Measurements from ENCODE around the gene SETX.
"Not testable (repeated sequence)": the region's sequence is repeated elsewhere in the genome, so short reads cannot be mapped to it uniquely, and the experiment has no call there.

The SETX gene

DNA sequence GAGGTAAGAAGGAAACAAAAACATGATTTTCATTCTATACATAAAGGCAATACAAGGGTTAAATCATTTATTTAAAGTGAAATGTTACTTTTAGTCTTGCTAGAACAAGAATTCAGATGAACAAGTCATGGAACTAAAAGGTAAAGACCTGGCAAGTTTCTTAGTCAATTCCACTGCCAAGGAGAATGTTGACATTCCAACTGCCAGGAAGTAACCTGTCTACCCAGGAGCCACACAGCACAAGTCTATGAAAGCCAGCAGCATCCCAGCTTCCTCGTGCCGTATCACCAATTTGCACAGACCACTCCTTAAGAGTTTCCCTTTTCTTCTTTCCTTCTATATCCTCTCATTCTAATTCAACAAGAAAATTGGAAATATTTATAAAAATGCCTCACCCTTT lies 79.9 kb downstream of the SETX start:
- DNase-seq = no peak

DNA sequence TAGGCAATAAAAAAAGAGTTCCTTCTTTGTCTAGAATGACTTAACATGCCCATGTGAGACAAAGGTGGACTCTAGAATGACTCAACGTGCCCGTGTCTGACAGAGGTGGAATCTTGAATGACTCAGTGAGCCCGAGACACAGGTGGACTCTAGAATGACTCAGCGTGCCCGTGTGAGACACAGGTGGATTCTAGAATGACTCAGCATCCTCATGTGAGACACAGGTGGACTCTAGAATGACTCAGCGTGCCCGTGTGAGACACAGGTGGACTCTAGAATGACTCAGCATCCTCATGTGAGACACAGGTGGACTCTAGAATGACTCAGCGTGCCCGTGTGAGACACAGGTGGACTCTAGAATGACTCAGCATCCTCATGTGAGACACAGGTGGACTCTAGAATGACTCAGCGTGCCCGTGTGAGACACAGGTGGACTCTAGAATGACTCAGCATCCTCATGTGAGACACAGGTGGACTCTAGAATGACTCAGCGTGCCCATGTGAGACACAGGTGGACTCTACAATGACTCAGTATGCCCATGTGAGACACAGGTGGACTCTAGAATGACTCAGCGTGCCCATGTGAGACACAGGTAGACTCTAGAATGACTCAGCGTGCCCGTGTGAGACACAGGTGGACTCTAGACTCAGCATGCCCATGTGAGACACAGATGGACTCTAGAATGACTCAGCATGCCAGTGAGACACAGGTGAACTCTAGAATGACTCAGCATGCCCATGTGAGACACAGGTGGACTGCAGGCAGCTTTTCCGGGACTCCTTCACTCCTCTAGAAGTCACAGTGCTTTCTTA lies 84.9 kb downstream of the SETX start:
- DNase-seq = not testable (repeated sequence)

DNA sequence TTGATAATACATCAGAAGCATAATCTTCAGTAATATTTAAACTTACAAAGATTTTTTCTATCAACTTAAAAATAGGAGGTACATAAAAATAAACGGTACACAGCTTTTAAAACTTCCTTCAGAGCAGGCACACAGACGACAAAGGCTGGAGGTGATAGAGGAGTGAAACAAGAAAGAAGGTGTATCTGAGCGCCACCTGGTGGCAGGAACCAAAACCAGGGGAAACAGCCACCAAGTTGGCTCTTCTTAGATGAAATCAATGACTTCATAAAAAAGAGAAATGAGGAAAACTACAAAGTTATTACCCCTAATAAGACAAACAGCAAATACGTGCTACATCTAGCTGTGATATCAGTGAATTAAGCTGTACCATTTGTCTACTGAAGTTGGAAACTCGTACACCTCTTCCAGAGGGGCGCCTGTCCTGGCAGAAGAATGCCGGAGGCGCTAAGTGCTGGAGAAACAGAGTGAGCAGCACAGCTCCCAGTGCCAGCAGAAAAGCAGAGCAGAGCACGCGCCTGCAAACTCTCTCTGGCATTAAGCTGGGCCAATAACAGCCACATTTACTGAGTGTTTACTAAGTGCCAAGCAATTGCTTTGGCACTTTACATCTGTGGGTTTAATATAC lies 85.9 kb downstream of the SETX start:
- peak; percentile 39 to 78 for DNase-seq

DNA sequence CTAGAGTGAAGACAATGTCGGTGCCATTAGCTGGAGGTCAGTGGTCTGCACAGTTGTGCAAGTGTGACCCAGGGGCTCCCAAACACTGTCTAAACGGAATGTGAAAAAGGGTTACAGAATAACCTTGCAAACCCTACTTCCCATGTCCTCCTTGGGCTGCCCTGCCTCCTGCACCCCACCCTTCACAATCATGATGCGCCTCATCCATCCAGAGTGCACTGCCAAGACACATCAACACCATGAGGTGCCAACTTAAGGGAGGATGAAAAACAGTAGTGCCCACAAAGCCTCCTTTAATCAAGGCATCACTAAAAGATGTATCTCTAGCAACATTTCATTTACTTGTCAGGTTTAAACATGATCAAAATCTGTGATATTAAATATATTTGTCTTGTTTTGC lies 87.1 kb downstream of the SETX start:
- no peak for DNase-seq

DNA sequence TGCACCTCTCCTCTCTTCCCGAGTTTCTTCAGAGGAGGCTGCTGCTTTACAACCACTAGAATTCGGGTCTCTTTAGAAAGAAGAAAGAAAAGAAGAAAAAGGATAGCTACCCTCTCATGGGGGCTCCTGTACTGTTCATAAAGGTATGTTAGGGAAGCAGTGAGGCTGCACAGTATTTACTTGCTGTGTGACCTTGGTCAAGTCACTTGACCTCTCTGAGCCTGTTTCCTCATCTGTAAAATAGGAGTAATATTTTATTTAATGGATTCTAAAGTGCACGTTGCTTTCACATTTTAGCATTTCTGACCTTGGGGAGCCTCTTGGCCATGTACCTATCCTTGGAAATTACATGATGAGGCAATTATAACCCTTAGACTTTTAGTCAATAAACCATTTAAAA lies 88.8 kb downstream of the SETX start:
- no peak for DNase-seq

DNA sequence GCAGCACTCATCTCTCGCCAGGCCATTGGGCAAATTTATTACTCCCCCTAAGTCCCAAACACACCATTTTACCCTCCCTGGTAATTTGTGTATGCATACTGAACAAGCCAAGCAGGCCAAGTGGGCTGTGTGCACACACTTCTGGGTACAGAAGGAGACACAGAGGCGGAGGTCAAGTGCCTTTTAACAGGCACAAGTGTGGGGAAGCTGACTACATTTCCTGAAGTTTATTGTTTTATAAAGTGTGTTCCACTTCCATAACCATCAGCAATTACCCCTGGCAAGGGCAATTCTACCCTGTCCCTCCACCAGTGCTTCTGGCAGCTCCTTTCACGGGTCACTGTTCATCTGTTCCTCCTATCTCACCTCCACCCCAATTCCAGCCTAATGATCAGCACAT lies 93.9 kb downstream of the SETX start:
- DNase-seq = no peak

DNA sequence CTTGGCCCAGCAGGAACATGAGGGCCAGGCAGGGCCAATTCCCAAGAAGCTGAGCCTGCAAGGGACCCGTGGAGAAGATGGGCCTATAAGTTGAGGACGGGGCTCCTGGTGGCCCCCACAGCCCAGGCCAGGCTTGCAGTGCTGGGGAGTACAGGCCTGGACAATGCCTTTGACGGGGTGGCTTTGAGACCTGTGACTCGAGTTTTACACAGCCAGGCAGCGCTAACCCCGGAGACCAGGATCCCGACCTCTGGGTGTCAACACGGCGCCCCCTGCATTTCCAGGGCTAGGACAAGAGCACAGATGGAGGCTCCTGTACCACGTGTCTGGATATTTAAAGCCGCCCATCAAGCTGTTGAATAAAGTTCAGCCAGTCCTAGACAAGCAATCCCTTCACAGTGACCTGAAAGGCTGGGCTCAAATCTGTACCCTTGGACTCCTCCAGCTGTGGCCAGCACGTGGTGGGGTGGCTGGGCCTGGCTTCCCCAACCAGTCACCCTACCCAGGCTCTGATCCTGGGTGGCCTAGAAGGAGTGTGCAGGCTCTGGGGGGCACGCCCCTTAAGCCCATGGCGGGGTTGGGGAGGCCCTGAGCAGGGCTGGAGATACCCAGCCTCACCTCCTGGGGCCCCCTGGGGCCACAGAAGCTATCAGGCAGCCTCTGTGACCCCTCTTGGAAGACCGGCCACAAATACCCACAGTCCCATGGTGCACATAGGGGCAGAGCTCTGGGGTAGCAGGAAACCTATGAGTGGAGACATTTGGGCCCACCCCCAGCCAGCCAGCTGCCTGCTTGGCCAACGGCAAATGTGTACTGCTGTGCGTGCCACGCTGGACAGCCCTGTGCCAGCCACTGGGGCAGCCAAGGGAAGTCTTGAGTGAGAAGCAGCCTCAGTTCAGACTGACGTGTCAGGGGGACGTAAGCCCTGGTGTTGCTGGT lies 104.2 kb downstream of the SETX start:
- DNase-seq = no peak

DNA sequence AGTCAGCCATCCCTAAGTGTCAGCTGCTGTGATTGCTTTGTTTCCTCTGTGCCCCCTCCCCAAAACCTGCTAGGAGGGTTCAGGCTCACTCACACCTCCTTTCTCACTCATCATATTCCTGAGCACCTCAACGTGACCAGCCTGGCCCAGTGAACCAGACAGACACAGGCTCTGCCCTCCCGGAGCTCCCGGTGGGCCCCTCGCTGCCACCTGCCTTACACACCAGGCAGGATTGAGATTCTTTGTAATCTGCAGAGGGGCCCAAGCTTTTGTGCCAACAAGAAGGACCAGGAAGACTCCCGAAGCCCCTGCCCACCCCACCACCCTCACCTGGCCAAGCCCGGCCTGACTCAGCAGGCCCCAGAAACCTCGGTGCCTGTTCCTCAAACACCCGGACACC lies 105.1 kb downstream of the SETX start:
- no peak for DNase-seq

DNA sequence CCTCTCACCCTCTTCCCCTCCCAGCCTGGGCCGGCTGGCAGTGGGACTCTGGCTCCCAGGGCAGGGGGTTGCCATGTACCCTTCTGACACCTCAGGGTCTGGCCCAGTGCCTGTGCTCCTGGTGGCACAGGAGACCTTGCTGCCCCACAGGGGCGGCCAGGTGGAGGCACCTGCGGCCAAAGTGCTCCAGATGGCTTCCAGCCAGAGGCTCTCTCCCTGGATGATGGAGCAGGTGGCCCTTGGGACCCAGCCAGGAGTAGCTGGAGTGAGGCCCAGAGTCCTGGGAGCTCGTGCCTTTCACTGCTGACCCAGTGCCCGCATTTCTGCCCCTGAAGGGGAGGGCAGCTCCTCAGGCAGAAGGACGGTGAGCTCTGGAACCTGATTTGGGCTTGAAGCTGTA lies 105.7 kb downstream of the SETX start:
- no peak for DNase-seq

DNA sequence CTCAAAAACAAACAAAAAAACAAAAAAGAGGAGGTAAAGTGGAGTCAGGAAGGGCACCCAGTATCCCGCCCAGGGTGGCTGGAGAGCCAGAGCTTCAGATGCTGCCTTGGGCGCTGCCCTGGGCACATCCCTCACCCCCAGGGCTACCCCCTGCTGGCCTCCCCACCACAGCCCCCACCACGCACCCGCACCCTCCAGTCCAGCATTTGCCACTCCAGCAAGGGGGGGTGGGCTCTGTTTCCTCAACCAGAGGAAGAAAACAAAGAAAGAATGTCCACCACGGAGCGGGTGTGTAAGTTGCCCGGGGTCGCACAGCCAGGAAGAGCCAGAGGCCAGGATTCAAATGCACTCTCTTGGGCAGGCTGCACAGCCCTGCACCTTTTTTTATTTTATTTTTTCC lies 106.8 kb downstream of the SETX start:
- DNase-seq = no peak

DNA sequence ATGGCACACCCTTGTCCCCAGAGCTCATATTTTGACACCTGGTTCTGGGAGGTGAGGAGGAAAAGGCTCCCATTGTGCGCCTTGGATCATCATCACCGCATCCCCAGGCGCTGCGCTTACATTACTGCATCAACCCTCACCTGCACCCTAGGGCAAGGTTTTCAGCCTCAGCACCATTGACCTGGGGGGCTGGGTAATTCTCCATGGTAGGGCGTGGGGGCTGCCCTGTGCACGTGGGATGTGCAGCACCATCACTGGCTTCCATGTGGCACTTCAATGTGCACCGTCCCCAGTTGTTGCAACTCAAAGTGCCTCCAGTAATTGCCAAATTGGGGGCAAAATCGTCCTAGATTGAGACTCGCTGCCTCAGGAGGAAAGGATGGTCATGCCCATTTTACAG lies 109.3 kb downstream of the SETX start:
- no peak for DNase-seq

DNA sequence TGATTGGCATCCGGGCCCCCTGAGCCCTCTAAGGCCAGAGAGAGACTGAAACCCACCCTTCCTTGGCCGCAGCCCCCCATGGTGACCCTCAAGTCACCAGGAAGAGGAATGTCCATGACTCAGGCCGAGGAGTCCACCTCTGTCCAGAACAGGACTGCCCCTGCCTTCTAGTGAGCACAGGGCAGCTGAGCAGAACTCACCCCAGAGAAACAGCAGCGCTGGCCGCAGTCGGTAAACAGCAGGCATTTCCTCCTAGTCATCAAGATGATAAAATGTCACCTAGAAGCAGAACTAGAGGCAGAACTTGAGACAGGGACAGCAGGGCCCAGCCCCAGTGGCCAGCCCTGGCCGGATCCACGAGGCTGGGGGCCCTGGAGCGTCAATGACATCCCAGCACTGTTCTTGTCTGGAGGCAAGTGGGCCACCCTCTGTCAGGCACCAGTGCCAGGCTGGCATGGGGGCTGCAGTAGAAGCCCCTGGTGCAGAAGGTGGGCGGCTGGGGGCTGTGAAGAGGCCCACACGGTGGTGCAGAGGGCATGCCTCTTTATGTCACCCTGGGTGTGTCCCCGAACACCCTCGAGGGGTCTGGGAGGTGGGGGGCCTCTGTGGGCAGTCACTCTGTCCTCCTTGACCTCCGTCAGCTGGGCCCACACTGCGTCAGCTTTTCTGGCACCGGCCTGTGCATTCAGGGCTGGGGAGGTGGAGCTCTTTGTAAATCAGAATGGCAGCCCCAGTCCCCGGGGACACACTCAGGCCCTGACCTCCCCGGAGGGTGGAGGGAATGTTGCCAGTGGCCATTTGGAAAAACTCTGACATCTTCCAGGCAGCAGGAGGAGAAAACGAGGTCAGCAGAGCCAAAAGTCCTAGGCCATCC lies 110.0 kb downstream of the SETX start:
- no peak for DNase-seq

DNA sequence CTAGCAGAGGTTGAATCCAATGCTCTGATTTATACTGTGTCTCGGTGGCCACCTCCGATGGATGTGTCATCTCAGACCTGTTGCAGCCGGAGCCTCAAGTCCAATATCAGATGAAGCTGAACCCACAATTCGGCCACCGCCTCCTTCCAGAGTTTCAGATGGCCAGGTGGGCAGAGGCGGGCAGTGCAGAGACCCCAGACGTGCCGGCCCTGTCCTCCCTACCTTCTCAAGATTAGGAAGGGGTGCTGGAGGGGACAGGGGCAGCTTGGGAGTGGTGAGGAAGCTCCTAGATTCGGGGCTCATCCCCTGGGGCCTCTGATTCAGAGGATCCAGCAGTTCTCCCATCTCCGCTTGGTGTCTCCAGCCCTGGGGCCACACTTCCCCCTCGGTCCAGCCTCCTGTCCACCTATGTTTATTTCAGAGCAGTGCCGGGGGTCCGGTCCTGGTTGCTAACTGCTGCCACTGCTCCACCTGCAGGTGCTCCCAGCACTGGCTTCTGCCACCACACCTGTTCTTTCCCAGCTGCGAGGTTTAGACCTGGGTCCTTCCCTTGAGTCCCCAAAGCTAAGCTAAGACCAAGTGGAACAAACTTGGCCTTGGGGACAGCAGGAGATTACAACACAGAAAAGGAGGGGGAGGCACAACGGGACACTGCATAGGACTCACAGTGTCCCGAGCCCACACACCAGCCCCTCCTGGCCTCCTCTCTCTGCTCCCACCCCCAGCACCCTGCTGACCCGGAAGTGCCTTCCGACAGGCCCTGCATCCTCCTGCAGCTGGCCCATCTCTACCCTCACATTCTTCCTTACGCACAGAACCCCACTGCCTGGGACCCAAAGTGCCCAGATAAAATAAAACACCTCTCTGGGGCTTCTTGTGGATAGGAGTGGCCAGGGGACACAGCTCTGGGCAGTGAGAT lies 111.4 kb downstream of the SETX start:
- no peak for DNase-seq

DNA sequence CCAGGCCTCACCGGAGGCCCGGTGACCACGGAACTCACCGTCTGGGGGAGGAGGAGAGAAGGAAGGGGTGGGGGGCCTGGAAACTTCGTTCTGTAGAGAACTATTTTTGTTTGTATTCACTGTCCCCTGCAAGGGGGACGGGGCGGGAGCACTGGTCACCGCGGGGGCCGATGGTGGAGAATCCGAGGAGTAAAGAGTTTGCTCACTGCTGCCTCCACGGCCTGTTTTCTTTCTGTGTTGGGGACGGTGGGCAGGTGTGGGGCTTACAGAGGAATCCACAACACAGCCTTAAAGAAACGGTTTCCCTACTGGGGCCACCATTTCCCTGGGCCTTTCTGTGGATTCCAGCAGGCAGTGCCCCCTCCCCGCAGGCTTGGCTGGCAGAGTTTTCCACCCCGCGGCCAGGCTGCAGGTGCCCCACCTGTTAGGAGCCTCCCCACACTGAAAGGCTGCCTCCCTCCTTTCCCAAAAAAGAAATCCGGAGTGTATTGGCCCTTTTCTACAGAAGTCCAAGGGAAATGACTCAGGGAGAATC lies 112.1 kb downstream of the SETX start:
- DNase-seq = no peak

DNA sequence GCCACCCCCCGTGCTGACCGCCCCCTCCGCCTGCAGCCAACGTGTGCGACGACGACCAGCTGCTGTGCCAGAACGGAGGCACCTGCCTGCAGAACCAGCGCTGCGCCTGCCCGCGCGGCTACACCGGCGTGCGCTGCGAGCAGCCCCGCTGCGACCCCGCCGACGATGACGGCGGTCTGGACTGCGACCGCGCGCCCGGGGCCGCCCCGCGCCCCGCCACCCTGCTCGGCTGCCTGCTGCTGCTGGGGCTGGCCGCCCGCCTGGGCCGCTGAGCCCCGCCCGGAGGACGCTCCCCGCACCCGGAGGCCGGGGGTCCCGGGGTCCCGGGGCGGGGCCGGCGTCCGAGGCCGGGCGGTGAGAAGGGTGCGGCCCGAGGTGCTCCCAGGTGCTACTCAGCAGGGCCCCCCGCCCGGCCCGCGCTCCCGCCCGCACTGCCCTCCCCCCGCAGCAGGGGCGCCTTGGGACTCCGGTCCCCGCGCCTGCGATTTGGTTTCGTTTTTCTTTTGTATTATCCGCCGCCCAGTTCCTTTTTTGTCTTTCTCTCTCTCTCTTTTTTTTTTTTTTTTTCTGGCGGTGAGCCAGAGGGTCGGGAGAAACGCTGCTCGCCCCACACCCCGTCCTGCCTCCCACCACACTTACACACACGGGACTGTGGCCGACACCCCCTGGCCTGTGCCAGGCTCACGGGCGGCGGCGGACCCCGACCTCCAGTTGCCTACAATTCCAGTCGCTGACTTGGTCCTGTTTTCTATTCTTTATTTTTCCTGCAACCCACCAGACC lies 112.8 kb downstream of the SETX start:
- no peak for DNase-seq

DNA sequence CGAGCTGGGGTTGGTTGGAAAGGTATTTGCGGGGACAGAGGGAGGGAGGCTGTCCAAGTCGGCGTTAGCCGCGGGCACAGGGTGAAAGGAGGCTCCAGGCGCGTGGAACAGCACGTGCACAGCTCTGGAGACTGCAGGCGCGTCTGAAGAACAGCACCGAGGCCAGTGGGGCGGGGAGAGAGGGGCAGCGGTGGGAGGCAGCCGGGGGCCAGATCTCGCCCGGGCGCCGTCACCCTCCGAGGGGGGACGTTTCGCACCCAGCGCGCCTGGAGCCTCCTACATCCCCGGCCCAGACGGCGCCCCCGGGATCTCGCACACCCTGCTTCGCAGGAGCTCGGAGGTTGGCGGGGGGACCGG lies 113.3 kb downstream of the SETX start:
- DNase-seq = no peak

DNA sequence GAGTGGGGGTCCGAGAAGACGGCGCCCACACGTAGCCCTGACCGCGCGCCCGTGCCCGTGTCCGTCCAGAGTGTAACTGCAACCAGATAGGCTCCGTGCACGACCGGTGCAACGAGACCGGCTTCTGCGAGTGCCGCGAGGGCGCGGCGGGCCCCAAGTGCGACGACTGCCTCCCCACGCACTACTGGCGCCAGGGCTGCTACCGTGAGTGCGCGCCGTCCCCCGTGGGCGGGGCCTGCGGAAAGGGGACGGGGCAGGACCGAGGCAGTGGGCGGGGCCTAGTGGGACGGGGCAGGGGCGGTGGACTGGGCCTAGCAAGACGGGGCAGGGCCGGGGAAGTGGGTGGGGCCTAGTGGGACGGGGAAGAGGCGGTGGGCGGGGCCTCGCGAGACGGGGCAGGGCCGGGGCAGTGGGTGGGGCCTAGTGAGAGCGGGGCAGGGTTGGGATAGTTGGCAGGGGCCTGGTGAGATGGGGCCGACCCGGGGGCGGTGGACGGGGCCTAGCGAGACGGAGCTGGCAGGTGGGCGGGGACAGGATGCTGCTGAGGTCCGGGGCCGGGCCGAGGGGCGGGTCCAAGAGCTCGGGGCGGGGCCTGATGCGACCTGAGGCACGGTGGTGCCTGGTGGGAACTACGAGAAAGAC lies 113.8 kb downstream of the SETX start:
- peak; percentile 76 to 97 for DNase-seq

DNA sequence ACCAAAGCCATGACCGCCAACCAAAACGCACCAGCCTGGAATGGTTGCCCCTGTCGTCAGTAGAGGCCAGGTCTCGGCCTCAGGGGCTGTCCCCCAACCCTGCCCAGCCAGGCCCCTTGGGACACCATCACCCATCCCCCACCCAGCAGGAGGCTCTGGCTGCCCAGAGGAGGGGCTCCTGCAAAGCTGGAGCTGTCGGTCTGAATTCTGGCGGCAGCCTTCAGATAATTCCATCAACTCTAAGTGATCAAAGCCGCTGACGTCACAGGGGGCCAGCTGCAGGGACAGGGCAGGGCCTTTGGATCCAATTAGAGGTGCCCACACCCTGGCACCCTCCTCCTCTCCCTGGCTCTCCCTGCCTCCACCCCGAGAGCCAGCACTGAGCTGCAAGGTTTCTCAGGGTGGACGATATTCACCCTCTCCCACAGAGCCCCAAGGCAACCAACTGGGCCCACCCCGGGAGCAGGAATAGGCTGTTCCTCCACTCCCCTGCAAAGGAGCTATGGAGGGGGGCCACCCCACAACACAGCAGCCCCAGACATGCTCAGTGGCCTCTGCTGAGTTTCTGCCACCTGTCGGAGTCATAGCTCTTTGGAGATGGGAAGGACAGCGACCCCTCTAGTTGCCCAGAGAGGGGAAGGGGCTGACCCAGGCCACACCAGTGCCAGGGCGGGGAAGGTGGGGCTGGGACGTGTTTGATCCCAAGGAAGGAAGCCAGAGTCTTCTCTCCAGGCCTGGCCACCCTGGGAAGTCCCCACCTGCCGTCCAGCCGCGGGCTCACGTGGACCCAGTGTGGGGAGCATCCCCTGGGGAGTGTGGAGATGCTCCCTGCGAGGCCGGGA lies 114.6 kb downstream of the SETX start:
- DNase-seq = no peak

DNA sequence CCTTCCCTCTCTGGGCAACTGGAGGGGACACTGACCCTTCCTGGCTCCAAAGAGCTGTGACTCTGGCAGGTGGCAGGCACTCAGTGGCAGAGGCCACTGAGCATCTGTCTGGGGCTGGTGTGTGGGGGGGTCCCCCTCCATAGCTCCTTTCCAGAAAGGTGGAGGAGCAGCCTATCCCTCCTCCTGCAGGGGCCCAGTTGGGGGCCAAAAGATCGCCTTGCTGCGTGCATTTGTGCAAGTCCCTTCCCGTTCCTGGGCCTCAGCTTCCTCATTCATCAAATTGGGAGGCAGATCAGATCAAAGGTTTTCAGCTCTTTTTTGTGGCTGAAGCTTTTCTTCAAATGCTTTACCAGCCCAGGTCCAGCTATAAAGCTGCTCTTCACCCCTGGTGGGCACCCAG lies 115.3 kb downstream of the SETX start:
- no peak for DNase-seq
